ENCODE data around the gene SIRPA. TPM values are rescaled to one million over a fixed set of nuclear protein-coding genes. Genes with fewer than 3 reads are reported as not detected.

SIRPA gene
- total RNA-seq, 1 donor from 2014 or later = 8.9 TPM

DNA sequence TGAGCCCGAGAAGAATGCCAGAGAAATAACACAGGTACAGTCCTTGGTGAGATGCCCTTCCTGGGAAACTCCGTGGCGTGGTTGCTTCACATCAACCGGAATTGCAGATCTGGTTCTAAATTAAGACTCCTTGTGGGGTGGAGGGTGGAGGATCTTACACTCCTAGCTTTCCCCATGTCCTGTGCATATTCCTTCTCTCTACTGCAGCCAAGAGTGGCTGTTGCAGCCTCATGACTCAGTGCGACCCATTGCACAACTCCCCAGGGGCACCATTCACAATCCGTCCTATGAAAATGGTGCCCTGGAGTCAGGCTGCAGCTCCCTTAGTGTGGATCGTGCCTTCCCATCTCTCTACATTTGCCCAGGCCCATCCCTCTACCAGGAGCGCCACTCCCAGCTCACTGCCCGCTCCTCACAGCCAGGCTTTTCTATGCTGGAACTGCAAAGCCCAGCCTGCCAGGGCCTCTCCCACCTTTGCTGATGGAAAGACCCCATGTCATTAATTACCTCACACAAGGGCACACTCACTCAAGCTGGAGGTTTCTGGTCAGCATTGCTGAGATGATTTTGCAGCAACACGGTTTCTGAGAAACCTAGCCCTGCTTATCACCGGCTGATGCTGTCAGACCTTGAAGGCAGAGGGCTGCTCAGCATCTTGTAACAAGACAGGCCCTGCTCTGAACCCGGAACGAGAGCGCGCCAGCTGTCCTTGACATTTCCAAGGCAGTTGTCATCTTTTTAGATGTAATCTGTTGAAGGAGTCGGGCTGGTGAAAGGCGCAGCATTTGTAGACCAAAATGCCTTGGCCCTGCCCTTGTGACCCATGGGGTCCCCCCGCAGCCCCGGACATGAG lies 39.7 kb downstream of the SIRPA start:
- Histone ChIP-seq H3K4me1 (ENCODE audit: control insufficient read depth in 3 of 3, insufficient read depth in 3 of 3, low read length in 3 of 3) (peaks cover 25 to 37% (median 36%) of the 10 kb centered on the region in 3 donors), H3K27ac (ENCODE audit: low read depth, low read length) (no peak overlapping the region), H3K36me3 (ENCODE audit: control insufficient read depth in 3 of 3, insufficient read depth in 3 of 3, low read length in 3 of 3) (peaks cover 0 to 2% (median 2%) of the 10 kb centered on the region in 3 donors), H3K27me3 (ENCODE audit: control insufficient read depth in 3 of 3, insufficient read depth in 3 of 3, low read length in 3 of 3) (no peaks in the 10 kb centered on the region), H3K4me3 (ENCODE audit: low read length in 3 of 3) (no peak overlapping the region), H3K9me3 (ENCODE audit: control insufficient read depth in 3 of 3, low read length in 3 of 3) (peaks cover 0 to 5% (median 4%) of the 10 kb centered on the region in 3 donors), H3K9ac (ENCODE audit: low read depth in 1 of 3, low read length in 3 of 3) (no peak overlapping the region)

DNA sequence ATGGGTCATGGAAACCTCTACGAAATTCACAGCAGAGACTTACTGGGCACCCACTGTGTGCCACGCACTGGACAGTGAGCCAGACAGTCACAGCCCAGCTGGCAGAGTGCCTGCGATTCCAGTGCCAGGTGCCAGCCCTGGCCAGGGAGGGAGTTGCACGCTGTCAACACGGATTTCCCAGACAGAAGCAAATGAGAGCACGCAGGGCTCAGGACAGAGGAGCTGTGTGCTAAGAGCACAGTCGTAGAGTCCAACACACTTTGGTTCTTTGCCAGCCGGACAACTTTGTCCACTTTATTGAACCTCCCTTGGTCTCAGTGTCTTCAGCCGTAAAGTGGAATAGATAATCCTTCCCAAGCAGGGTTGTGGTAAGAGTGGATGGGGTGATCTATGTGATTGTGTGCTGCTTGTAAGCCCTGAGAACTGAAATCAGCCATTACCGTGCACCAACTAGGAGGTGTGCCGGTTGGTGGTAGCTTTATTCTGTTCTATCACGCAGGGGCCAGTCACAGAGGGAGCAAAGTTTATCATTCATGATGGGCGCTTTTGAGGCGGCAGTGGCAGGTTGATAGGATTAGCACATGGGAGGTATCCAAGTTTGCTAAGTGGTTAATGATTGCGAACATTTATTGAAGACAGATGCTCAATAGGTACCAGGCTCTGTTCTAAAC lies 40.6 kb downstream of the SIRPA start:
- Histone ChIP-seq H3K27ac (ENCODE audit: low read depth, low read length) (no peak overlapping the region), H3K27me3 (ENCODE audit: control insufficient read depth in 3 of 3, insufficient read depth in 3 of 3, low read length in 3 of 3) (no peaks in the 10 kb centered on the region), H3K9ac (ENCODE audit: low read depth in 1 of 3, low read length in 3 of 3) (peak overlapping the region in 1 of 3 donors; percentile 9), H3K9me3 (ENCODE audit: control insufficient read depth in 3 of 3, low read length in 3 of 3) (peaks cover 0 to 5% (median 4%) of the 10 kb centered on the region in 3 donors), H3K4me3 (ENCODE audit: low read length in 3 of 3) (peak overlapping the region in 1 of 3 donors; percentile 23), H3K36me3 (ENCODE audit: control insufficient read depth in 3 of 3, insufficient read depth in 3 of 3, low read length in 3 of 3) (peaks cover 0 to 2% (median 2%) of the 10 kb centered on the region in 3 donors), H3K4me1 (ENCODE audit: control insufficient read depth in 3 of 3, insufficient read depth in 3 of 3, low read length in 3 of 3) (peaks cover 31 to 42% (median 39%) of the 10 kb centered on the region in 3 donors)

DNA sequence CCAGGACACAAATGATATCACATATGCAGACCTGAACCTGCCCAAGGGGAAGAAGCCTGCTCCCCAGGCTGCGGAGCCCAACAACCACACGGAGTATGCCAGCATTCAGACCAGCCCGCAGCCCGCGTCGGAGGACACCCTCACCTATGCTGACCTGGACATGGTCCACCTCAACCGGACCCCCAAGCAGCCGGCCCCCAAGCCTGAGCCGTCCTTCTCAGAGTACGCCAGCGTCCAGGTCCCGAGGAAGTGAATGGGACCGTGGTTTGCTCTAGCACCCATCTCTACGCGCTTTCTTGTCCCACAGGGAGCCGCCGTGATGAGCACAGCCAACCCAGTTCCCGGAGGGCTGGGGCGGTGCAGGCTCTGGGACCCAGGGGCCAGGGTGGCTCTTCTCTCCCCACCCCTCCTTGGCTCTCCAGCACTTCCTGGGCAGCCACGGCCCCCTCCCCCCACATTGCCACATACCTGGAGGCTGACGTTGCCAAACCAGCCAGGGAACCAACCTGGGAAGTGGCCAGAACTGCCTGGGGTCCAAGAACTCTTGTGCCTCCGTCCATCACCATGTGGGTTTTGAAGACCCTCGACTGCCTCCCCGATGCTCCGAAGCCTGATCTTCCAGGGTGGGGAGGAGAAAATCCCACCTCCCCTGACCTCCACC lies 42.2 kb downstream of the SIRPA start:
- H3K4me1 ChIP-seq (ENCODE audit: control insufficient read depth in 3 of 3, insufficient read depth in 3 of 3, low read length in 3 of 3) = peaks cover 39 to 56% (median 48%) of the 10 kb centered on the region in 3 donors
- no peak overlapping the region for H3K4me3 ChIP-seq (ENCODE audit: low read length in 3 of 3)
- peaks cover 0 to 2% (median 2%) of the 10 kb centered on the region in 3 donors for H3K36me3 ChIP-seq (ENCODE audit: control insufficient read depth in 3 of 3, insufficient read depth in 3 of 3, low read length in 3 of 3)
- H3K27ac ChIP-seq (ENCODE audit: low read depth, low read length) = no peak overlapping the region
- H3K9ac ChIP-seq (ENCODE audit: low read depth in 1 of 3, low read length in 3 of 3) = no peak overlapping the region
- H3K9me3 ChIP-seq (ENCODE audit: control insufficient read depth in 3 of 3, low read length in 3 of 3) = peaks cover 0 to 5% (median 4%) of the 10 kb centered on the region in 3 donors
- no peaks in the 10 kb centered on the region for H3K27me3 ChIP-seq (ENCODE audit: control insufficient read depth in 3 of 3, insufficient read depth in 3 of 3, low read length in 3 of 3)

DNA sequence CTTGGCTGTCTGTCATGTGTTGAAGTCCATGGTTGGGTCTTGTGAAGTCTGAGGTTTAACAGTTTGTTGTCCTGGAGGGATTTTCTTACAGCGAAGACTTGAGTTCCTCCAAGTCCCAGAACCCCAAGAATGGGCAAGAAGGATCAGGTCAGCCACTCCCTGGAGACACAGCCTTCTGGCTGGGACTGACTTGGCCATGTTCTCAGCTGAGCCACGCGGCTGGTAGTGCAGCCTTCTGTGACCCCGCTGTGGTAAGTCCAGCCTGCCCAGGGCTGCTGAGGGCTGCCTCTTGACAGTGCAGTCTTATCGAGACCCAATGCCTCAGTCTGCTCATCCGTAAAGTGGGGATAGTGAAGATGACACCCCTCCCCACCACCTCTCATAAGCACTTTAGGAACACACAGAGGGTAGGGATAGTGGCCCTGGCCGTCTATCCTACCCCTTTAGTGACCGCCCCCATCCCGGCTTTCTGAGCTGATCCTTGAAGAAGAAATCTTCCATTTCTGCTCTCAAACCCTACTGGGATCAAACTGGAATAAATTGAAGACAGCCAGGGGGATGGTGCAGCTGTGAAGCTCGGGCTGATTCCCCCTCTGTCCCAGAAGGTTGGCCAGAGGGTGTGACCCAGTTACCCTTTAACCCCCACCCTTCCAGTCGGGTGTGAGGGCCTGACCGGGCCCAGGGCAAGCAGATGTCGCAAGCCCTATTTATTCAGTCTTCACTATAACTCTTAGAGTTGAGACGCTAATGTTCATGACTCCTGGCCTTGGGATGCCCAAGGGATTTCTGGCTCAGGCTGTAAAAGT lies 43.5 kb downstream of the SIRPA start:
- Histone ChIP-seq H3K36me3 (ENCODE audit: control insufficient read depth in 3 of 3, insufficient read depth in 3 of 3, low read length in 3 of 3) (peaks cover 0 to 2% (median 2%) of the 10 kb centered on the region in 3 donors), H3K27me3 (ENCODE audit: control insufficient read depth in 3 of 3, insufficient read depth in 3 of 3, low read length in 3 of 3) (no peaks in the 10 kb centered on the region), H3K9me3 (ENCODE audit: control insufficient read depth in 3 of 3, low read length in 3 of 3) (peaks cover 0 to 5% (median 4%) of the 10 kb centered on the region in 3 donors), H3K4me3 (ENCODE audit: low read length in 3 of 3) (peak overlapping the region in 1 of 3 donors; percentile 6), H3K9ac (ENCODE audit: low read depth in 1 of 3, low read length in 3 of 3) (no peak overlapping the region), H3K27ac (ENCODE audit: low read depth, low read length) (no peak overlapping the region), H3K4me1 (ENCODE audit: control insufficient read depth in 3 of 3, insufficient read depth in 3 of 3, low read length in 3 of 3) (peaks cover 36 to 59% (median 42%) of the 10 kb centered on the region in 3 donors)

DNA sequence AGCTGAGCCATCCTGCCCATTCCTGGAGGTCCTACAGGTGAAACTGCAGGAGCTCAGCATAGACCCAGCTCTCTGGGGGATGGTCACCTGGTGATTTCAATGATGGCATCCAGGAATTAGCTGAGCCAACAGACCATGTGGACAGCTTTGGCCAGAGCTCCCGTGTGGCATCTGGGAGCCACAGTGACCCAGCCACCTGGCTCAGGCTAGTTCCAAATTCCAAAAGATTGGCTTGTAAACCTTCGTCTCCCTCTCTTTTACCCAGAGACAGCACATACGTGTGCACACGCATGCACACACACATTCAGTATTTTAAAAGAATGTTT lies 44.0 kb downstream of the SIRPA start:
- no peaks in the 10 kb centered on the region for H3K27me3 ChIP-seq (ENCODE audit: control insufficient read depth in 3 of 3, insufficient read depth in 3 of 3, low read length in 3 of 3)
- peaks cover 0 to 5% (median 4%) of the 10 kb centered on the region in 3 donors for H3K9me3 ChIP-seq (ENCODE audit: control insufficient read depth in 3 of 3, low read length in 3 of 3)
- H3K27ac ChIP-seq (ENCODE audit: low read depth, low read length) = no peak overlapping the region
- peaks cover 35 to 60% (median 44%) of the 10 kb centered on the region in 3 donors for H3K4me1 ChIP-seq (ENCODE audit: control insufficient read depth in 3 of 3, insufficient read depth in 3 of 3, low read length in 3 of 3)
- H3K9ac ChIP-seq (ENCODE audit: low read depth in 1 of 3, low read length in 3 of 3) = no peak overlapping the region
- H3K4me3 ChIP-seq (ENCODE audit: low read length in 3 of 3) = peak overlapping the region in 1 of 3 donors; percentile 6
- H3K36me3 ChIP-seq (ENCODE audit: control insufficient read depth in 3 of 3, insufficient read depth in 3 of 3, low read length in 3 of 3) = peaks cover 0 to 2% (median 2%) of the 10 kb centered on the region in 3 donors

DNA sequence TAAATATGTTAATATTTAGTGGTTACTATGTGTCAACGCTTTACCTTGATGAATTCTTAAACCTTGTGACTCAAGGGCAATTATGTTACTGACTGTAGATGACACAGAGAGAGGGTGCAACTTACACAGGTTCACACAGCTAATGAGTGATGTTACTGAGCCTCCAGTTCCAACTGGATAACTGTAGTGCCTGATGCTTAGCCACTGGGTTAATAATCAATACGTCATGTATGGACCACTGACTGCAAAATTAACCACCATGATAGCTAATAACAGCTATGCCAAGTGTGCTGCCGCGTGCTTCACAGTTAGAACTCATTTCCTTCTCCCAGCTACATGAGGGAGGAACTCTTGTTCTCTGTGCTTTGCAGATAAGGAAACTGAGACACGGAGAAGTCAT lies 45.4 kb downstream of the SIRPA start:
- Histone ChIP-seq H3K4me3 (ENCODE audit: low read length in 3 of 3) (no peak overlapping the region), H3K27ac (ENCODE audit: low read depth, low read length) (no peak overlapping the region), H3K9me3 (ENCODE audit: control insufficient read depth in 3 of 3, low read length in 3 of 3) (no peaks in the 10 kb centered on the region), H3K4me1 (ENCODE audit: control insufficient read depth in 3 of 3, insufficient read depth in 3 of 3, low read length in 3 of 3) (peaks cover 44 to 68% (median 48%) of the 10 kb centered on the region in 3 donors), H3K27me3 (ENCODE audit: control insufficient read depth in 3 of 3, insufficient read depth in 3 of 3, low read length in 3 of 3) (no peaks in the 10 kb centered on the region), H3K36me3 (ENCODE audit: control insufficient read depth in 3 of 3, insufficient read depth in 3 of 3, low read length in 3 of 3) (peaks cover 0 to 2% (median 0%) of the 10 kb centered on the region in 3 donors), H3K9ac (ENCODE audit: low read depth in 1 of 3, low read length in 3 of 3) (no peak overlapping the region)

DNA sequence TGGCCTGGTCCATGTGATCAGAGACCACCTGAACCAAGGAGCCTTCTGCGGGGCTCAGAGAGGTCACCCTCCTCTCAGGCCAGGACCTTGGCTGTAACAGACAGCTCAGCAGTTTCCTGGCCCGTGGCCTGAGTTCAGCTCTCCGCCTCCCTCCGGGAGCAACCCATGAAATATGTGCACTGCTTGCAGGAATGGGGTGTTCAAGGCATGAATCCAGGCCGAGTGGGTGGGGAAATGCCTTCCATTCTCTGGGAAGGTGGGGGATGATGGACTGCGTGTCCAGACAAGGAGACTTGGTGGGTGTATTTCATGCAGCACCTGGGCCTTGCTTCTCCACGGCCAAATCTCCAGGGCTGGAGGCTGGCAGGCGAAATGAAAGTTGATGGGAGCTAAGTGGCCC lies 46.0 kb downstream of the SIRPA start:
- Histone ChIP-seq H3K36me3 (ENCODE audit: control insufficient read depth in 3 of 3, insufficient read depth in 3 of 3, low read length in 3 of 3) (peaks cover 0 to 2% (median 0%) of the 10 kb centered on the region in 3 donors), H3K9me3 (ENCODE audit: control insufficient read depth in 3 of 3, low read length in 3 of 3) (no peaks in the 10 kb centered on the region), H3K4me1 (ENCODE audit: control insufficient read depth in 3 of 3, insufficient read depth in 3 of 3, low read length in 3 of 3) (peaks cover 44 to 68% (median 49%) of the 10 kb centered on the region in 3 donors), H3K4me3 (ENCODE audit: low read length in 3 of 3) (peak overlapping the region in 1 of 3 donors; percentile 35), H3K27ac (ENCODE audit: low read depth, low read length) (no peak overlapping the region), H3K9ac (ENCODE audit: low read depth in 1 of 3, low read length in 3 of 3) (no peak overlapping the region), H3K27me3 (ENCODE audit: control insufficient read depth in 3 of 3, insufficient read depth in 3 of 3, low read length in 3 of 3) (no peaks in the 10 kb centered on the region)

DNA sequence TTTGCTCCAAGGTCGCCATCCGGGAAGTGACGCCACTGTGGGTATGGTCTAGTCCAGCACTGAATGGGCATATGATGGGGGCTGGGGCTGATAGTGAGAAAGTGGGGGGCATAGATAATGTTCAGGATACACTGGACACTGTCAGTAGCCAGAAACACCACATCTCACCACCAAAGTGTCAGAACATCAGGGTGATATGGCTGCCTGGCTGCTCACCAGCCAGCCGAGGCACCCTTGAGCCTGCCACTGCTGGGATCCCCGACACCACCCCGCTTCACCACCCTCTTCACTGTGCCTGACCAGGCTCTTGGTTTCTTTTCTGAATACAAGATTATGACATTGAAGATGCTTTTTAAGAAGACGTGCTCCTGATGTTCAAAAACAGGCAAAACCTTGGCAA lies 46.9 kb downstream of the SIRPA start:
- Histone ChIP-seq H3K4me3 (ENCODE audit: low read length in 3 of 3) (no peak overlapping the region), H3K9ac (ENCODE audit: low read depth in 1 of 3, low read length in 3 of 3) (no peak overlapping the region), H3K9me3 (ENCODE audit: control insufficient read depth in 3 of 3, low read length in 3 of 3) (no peaks in the 10 kb centered on the region), H3K27me3 (ENCODE audit: control insufficient read depth in 3 of 3, insufficient read depth in 3 of 3, low read length in 3 of 3) (no peaks in the 10 kb centered on the region), H3K4me1 (ENCODE audit: control insufficient read depth in 3 of 3, insufficient read depth in 3 of 3, low read length in 3 of 3) (peaks cover 52 to 67% (median 55%) of the 10 kb centered on the region in 3 donors), H3K36me3 (ENCODE audit: control insufficient read depth in 3 of 3, insufficient read depth in 3 of 3, low read length in 3 of 3) (peaks cover 0 to 2% (median 0%) of the 10 kb centered on the region in 3 donors), H3K27ac (ENCODE audit: low read depth, low read length) (no peak overlapping the region)

DNA sequence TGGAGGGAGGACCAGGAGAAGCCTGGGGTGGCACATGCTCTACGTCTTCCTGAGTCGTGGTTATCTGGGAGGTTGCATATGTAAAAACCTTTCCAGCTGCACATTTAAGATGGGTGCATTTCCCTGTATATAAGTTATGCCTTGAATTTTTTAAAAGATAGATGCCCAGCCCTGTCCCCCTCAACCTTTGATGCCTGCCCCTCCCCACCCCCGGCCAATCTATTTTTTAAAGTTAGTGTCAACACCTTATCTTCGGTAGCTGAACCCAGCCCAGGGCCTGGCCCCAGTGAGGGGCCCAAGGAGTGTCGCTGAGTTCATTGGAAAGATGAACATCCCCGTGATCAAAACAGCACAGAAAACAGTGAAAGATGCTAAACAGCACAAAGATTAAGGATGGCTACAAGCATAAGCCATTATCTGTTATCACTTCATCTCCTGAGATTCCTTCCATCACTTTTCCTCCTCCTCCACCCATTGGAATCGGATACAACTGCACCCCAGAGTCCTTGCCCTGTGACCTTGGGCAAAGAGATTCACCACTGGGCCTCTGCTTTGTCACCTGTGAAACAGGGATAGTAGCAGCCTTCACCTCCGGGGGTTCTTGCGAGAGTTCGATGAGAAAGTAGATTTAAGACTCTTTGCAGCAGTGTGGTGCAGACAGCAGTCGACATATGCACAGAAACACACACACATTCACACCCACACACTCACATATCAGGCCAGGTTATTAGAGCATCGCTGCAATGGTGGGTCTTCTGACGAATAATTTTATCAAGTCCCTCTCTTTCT lies 47.5 kb downstream of the SIRPA start:
- Histone ChIP-seq H3K4me3 (ENCODE audit: low read length in 3 of 3) (no peak overlapping the region), H3K9ac (ENCODE audit: low read depth in 1 of 3, low read length in 3 of 3) (no peak overlapping the region), H3K9me3 (ENCODE audit: control insufficient read depth in 3 of 3, low read length in 3 of 3) (no peaks in the 10 kb centered on the region), H3K4me1 (ENCODE audit: control insufficient read depth in 3 of 3, insufficient read depth in 3 of 3, low read length in 3 of 3) (peaks cover 58 to 73% (median 60%) of the 10 kb centered on the region in 3 donors), H3K27ac (ENCODE audit: low read depth, low read length) (no peak overlapping the region), H3K27me3 (ENCODE audit: control insufficient read depth in 3 of 3, insufficient read depth in 3 of 3, low read length in 3 of 3) (no peaks in the 10 kb centered on the region), H3K36me3 (ENCODE audit: control insufficient read depth in 3 of 3, insufficient read depth in 3 of 3, low read length in 3 of 3) (no peaks in the 10 kb centered on the region)
